Fibroblast of peridontal ligament (primary cell): Measurements from ENCODE around the gene SPRR2A.
"Not testable (repeated sequence)": the region's sequence is repeated elsewhere in the genome, so short reads cannot be mapped to it uniquely, and the experiment has no call there.

Source experiments
- DNase-seq: peaks from one replicate; pipeline ENCODE4 v3.0.0-alpha.2; 2010; ENCODE audit errors: extremely low read depth

SPRR2A gene

DNA sequence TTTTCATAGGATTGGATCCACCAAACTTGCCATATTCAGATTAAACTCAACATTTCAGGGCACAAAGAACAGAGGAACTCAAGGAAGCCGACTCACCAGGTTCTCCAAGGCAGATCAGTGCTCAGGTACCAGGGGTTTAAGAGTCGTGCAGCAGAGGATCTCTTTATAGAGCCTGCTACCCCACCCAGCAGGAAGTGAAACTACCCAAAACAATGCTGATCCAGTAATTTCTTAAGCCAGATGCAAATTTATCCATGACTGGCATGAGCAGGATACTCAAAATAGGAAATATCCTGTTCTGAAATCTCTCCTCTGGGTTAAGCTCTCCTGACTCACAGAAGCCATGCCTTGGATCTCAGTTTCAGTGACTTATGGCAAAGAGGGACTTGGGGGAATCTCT is at the start of gene SPRR2A:
SPRR2A (minus strand) TSS at position 138 of the 400 bp plus-strand sequence. CDS start 777 bp downstream, outside the sequence.
- no peak for DNase-seq

DNA sequence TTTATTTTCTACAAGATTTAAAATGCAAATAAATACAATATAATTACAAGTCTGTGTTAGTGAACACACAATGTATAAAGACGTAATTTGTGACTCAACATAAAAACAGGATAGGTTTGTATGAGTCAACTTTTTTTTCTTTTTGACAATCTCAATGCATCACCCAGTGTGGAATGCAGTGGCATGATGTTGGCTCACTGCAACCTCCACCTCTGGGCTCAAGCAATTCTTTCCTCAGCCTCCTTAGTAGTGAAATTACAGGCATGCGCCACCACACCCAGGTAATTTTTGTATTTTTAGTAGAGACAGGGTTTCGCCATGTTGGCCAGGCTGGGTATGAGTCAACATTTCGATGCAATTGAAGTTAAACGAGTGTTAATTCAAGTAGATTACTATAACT is 42.9 kb upstream of the SPRR2A start:
- peak; percentile 1 for DNase-seq

DNA sequence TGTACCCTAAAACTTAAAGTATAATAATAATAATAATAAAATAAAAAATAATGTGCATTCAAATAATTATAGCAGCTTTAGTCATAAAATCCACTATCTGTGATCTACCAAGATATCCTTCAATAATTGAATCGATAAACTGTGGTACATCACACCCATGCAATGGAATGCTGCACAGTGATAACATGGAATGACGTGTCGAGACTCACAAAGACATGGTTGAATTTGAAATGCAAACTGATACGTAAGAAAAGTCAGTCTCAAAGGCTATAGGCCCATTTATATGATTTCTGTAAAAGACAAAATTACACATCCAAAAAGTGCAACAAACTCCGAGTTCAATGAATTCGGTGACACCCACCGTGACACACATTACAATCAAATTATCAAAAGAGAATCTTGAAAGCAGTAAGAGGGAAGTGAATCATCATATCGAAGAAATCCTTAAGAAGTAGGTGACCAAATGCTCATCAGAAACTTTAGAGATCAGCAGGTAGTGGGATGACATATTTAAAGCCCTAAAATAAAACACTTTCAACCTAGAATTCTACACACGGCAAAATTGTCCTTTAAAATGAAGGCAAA is 42.2 kb upstream of the SPRR2A start:
- DNase-seq: no peak

DNA sequence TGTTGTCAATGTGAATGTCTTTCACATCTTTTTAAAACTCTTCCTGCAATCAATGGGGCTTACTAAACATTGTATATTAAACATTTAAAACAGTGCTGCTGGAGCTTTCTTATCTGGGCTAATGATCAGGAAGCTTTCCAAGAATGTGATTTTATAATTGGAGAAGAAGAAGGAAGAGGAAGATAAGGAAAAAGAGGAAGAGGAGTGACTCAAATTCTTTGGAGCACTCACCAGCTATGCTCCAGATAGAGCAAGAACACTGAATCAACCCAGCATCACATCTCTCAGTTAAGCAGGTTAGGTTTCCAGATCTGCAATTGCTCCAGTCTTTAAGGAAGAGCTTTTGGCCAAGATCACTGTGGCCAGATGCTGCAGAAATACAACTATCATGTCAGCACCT is 38.5 kb upstream of the SPRR2A start:
- no peak for DNase-seq

GRCh38 chr1:153094426-153094825 is 37.1 kb upstream of the SPRR2A start, which contains the start of gene SPRR2E:
TSS of gene SPRR2E (minus strand) at chr1:153094526. CDS start at chr1:153093751, 775 bp downstream.
- DNase-seq: no peak

- no peak for DNase-seq
Measured at GRCh38 chr1:153087652-153088051, 30.3 kb upstream of the SPRR2A start.

- DNase-seq: no peak
Measured at GRCh38 chr1:153081736-153082135, 24.4 kb upstream of the SPRR2A start.

DNA sequence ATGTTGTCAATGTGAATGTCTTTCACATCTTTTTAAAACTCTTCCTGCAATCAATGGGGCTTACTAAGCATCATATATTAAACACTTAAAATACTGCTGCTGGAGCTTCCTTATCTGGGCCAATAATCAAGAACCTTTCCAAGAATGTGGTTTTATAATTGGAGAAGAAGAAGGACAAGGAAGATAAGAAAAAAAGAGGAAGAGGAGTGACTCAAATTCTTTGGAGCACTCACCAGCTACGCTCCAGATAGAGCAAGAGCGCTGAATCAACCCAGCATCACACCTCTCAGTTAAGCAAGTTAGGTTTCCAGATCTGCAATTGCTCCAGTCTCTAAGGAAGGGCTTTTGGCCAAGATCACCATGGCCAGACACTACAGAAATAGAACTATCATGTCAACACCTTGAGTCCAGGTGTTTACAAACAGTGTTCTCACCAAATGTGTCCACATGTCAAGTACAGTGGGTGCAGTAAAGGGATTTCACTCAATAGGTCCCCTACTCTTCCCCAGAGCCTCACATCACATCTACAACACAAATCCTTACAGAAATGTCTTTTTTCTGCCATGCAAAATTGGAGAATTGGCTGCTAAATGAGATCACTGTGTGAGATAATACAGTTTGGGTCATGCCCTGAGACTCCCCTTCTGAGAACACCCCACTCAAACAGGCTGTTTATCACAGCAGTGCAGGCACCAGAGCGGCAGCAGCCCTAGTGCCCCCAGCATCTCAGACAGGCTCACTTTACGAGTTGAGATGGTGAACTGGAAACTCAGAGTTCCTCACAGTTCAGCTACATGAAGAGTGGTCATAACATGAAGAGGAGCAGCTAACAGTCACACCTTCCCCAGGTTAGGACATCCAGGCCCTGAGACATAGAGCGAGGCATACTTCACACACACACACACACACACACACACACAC is 15.8 kb upstream of the SPRR2A start:
- no peak for DNase-seq

GRCh38 chr1:153071511-153071910 is 14.2 kb upstream of the SPRR2A start, which contains the start of gene SPRR2B:
TSS of gene SPRR2B (minus strand) at chr1:153071611. CDS start at chr1:153070839, 772 bp downstream.
- no peak for DNase-seq

- no peak for DNase-seq
Measured at GRCh38 chr1:153070243-153070642, 12.9 kb upstream of the SPRR2A start.

DNA sequence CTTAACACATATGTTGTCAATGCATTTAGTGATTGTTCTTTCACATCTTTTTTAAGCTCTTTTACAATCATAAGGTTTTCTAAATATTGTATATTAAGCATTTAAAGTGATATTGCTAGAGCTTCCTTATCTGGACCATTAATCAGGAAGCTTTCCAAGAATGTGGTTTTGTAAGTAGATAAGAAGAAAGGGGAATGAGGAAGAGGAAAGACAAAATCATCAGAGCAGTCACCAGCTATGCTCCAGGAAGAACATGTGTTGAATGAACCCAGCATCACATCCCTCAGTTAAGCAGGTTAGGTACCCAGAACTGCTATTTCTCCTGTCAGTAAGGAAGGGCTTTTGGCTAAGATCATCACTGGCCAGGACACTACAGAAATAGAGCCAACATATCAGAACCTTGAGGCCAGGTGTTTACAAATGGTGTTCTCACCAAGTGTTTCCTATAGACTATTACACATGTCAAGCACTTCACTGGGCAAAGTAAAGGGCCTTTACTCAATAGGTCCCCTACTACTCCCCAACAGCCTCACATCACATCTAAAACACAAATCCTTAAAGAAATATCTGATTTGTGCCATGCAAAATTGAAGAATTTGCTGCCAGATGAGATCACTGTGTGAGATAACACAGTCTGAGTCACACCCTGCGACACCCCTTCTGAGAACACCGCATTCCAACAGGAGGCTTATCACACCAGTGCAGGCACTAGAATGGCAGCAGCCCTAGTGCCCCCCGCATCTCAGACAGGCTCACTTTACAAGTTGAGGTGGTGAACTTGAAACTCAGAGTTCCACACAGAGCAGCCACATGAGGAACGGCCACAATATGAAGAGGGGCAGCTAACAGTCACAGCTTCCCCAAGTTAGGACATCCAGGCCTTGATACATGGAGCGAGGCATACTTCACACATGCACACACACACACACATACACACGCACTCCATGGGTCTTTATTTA is 1.8 kb upstream of the SPRR2A start:
- no peak for DNase-seq

GRCh38 chr1:153058154-153058553 is 842 bp upstream of the SPRR2A start:
- no peak for DNase-seq

- DNase-seq: not testable (repeated sequence)
Measured at GRCh38 chr1:153056111-153056510, 1.2 kb downstream of the SPRR2A start.

DNA sequence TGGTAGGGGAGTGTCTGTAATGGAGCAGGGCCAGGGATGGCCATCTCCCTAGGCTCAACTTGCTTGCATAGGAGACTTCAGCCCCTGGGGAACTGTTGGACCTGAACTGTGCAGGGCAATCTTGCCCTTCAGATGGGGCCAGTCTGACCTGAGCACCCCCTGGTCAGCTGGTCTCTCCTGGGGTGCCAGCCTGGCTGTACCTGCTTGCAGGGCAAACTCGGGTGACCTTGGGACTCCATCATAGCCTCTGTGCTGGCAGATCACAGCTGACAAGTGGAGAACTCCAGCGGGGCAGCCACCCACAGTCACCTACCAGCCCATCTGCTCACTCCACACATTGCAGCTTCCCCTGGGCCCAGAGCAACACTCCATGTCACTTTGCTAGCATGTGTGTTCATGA is 8.1 kb downstream of the SPRR2A start:
- no peak for DNase-seq

GRCh38 chr1:153040950-153041631 is 16.2 kb downstream of the SPRR2A start, which contains the start of gene SPRR2D:
TSS of gene SPRR2D (minus strand) at chr1:153041120. CDS start at chr1:153040346, 774 bp downstream.
- no peak for DNase-seq

- DNase-seq: no peak
Measured at GRCh38 chr1:153035211-153035610, 22.1 kb downstream of the SPRR2A start.

- peak; percentile 57 for DNase-seq
Measured at GRCh38 chr1:153032677-153033308, 24.5 kb downstream of the SPRR2A start.

- no peak for DNase-seq
Measured at GRCh38 chr1:153032073-153032472, 25.2 kb downstream of the SPRR2A start.

- DNase-seq: no peak
Measured at GRCh38 chr1:153030895-153031294, 26.4 kb downstream of the SPRR2A start, which contains the start of gene SPRR1B. TSS of gene SPRR1B (plus strand) at chr1:153031203. CDS start at chr1:153032346, 1,143 bp downstream.

DNA sequence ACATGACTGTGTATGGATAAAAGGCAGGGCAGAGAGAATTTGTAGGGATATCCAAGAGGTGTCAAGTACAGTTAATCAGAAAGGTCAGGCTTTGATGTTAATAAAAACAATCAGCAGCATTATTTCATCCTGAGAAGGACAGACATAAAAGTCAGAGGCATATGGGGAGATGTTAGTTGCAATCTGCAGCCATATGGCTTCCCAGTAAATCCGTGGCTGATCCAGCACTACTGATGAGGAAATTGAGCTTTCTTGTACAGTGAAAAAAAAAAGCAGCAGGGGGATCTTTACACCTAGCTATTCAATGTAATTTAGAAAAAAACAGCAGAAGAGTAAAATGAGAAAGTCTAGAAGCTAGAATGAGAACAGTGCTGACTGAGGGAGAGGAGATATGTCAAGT is 28.5 kb downstream of the SPRR2A start:
- no peak for DNase-seq
